ENCODE results near the gene TNFRSF19.
"Not testable (repeated sequence)": the region's sequence is repeated elsewhere in the genome, so short reads cannot be mapped to it uniquely, and the experiment has no call there.

The TNFRSF19 gene

GRCh38 chr13:23673867-23674605, 103.8 kb downstream of the TNFRSF19 start:
- no peak for TF ChIP-seq CTCF (IDR thresholded peaks at IDR 0.05; ENCODE audit: insufficient read depth, missing control alignments)
- no peak for DNase-seq (ENCODE audit: insufficient read length, low spot score)
- FAIRE-seq: no peak

GRCh38 chr13:23674795-23675640, 104.8 kb downstream of the TNFRSF19 start:
- FAIRE-seq: no peak

DNA sequence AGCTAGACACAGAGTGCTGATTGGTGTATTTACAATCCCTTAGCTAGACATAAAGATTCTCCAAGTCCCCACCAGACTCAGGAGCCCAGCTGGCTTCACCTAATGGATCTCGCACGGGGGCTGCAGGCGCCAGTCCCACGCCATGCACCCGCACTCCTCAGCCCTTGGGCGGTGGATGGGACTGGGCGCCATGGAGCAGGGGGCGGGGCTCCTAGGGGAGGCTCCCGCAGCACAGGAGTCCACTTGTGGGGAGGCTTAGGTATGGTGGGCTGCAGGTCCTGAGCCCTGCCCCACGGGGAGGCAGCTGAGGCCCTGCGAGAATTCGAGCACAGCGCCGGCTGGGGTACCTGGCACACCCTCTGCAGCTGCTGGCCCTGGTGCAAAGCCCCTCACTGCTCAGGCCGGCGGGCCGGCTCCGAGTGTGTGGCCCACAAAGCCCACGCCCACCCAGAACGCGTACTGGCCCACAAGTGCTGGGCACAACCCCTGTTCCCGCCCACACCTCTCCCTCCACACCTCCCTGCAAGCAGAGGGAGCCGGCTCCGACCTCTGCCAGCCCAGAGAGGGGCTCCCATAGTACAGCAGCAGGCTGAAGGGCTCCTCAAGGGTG, 107.6 kb downstream of the TNFRSF19 start:
- DNase-seq (ENCODE audit: insufficient read length, low spot score); FAIRE-seq: not testable (repeated sequence)

More at GRCh38 chr13:23674795-23675640, 104.8 kb downstream of the TNFRSF19 start:
- TF ChIP-seq CTCF (IDR thresholded peaks at IDR 0.05; ENCODE audit: insufficient read depth, missing control alignments): no peak
- DNase-seq (ENCODE audit: insufficient read length, low spot score): no peak

- DNase-seq (ENCODE audit: insufficient read length, low spot score) (no peak), FAIRE-seq (no peak)
- no peak for TF ChIP-seq CTCF (IDR thresholded peaks at IDR 0.05; ENCODE audit: insufficient read depth, missing control alignments)
Measured at GRCh38 chr13:23678795-23679194, 108.6 kb downstream of the TNFRSF19 start.

GRCh38 chr13:23679220-23679619, 109.0 kb downstream of the TNFRSF19 start:
- FAIRE-seq (no peak), DNase-seq (ENCODE audit: insufficient read length, low spot score) (no peak)

GRCh38 chr13:23680845-23681669, 110.8 kb downstream of the TNFRSF19 start:
- DNase-seq (ENCODE audit: insufficient read length, low spot score) (no peak), FAIRE-seq (no peak)
- TF ChIP-seq CTCF (IDR thresholded peaks at IDR 0.05; ENCODE audit: insufficient read depth, missing control alignments): no peak

More at GRCh38 chr13:23679220-23679619, 109.0 kb downstream of the TNFRSF19 start:
- TF ChIP-seq CTCF (IDR thresholded peaks at IDR 0.05; ENCODE audit: insufficient read depth, missing control alignments): no peak

DNA sequence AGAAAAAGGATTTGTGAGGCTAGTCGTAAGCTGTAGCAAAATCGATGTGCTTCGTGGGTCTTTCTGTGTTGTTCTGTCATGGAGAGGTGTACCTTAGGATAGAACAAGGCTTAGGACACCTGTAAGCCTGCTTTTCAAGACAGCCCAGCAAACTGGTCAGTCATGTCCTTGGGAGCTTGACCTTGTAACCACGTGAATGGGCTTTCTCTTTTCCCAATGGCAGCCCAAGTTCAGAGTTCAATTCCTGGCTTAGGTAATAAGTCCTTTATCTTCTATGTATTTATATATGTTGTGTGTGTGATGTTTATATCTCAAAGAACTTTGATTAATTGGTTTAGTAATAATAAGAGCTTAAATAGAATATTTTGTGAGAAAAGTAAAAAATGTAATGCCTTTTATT, 112.9 kb downstream of the TNFRSF19 start:
- DNase-seq (ENCODE audit: insufficient read length, low spot score) (no peak), FAIRE-seq (no peak)
- no peak for TF ChIP-seq CTCF (IDR thresholded peaks at IDR 0.05; ENCODE audit: insufficient read depth, missing control alignments)

All from D721Med (cell line).